ENCODE results near the gene KL.

Gene KL

DNA sequence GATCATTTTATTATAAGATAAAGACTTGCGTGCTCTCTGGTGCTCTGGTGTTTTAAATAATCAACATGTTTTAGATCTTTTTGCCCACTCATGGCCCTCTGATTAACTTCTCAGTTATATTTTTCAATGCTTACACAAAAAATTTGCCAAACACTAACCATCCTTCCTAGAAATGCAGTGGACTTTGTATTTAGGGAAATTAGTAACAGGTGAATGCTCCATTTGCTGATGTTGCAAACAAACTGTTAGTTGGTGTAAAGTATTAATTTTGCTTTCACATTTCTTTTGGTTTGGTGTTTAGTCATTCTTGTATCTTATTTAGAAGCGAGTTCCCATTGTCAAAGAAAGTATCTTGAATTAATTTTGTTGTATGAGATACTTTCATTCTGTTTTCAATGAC is 2.7 kb downstream of the KL start:
- Histone ChIP-seq H3K9me3 (ENCODE audit: control insufficient read depth, low read length) (no peaks in the 10 kb centered on the region), H3K4ac (ENCODE audit: low read depth in 1 of 2, low read length in 2 of 2) (no peak overlapping the region), H3K4me2 (ENCODE audit: low read length, poor library complexity, severe bottlenecking) (no peak overlapping the region), H3K27me3 (ENCODE audit: control insufficient read depth in 1 of 2, insufficient read depth in 1 of 2, low read length in 2 of 2) (peaks cover 33 to 35% of the 10 kb centered on the region in 2 experiments), H4K8ac (ENCODE audit: low read length) (no peak overlapping the region), H3K27ac (ENCODE audit: low read length, poor library complexity, severe bottlenecking) (no peak overlapping the region), H2BK120ac (ENCODE audit: low read depth, low read length) (no peak overlapping the region), H2BK15ac (ENCODE audit: low read depth, poor library complexity, severe bottlenecking) (no peak overlapping the region), H3K4me3 (ENCODE audit: insufficient read depth in 1 of 2, low read depth in 1 of 2, low read length in 2 of 2) (no peak overlapping the region), H2BK12ac (ENCODE audit: low read length in 2 of 2) (no peak overlapping the region), H3K23ac (ENCODE audit: low read length in 2 of 2) (no peak overlapping the region), H2AFZ (ENCODE audit: low read depth, low read length) (no peak overlapping the region), H3K4me1 (ENCODE audit: control insufficient read depth, insufficient read depth, low read depth, low read length) (peaks cover 15% of the 10 kb centered on the region), H2BK5ac (ENCODE audit: low read depth, low read length, poor library complexity, severe bottlenecking) (no peak overlapping the region), H2AK5ac (ENCODE audit: low read length, severe bottlenecking) (no peak overlapping the region), H3K9ac (ENCODE audit: low read length) (no peak overlapping the region), H3K79me1 (replicated peaks; ENCODE audit: low read length, poor library complexity, severe bottlenecking) (no peaks in the 10 kb centered on the region), H3K18ac (ENCODE audit: low read depth in 1 of 2, low read length in 2 of 2) (no peak overlapping the region), H3K14ac (ENCODE audit: low read length in 2 of 2) (no peak overlapping the region), H3K36me3 (ENCODE audit: control insufficient read depth in 1 of 2, insufficient read depth in 2 of 2, low read depth in 1 of 2, low read length in 2 of 2) (no peaks in the 10 kb centered on the region), H4K91ac (ENCODE audit: low read length) (no peak overlapping the region)
- DNase-seq = no peak
- 82% methylated on average over 1 of the region's 2 CpGs for WGBS

- Histone ChIP-seq H3K4me2 (ENCODE audit: low read length, poor library complexity, severe bottlenecking) (no peak overlapping the region), H2BK120ac (ENCODE audit: low read depth, low read length) (no peak overlapping the region), H2BK5ac (ENCODE audit: low read depth, low read length, poor library complexity, severe bottlenecking) (no peak overlapping the region), H3K18ac (ENCODE audit: low read depth in 1 of 2, low read length in 2 of 2) (no peak overlapping the region), H3K27ac (ENCODE audit: low read length, poor library complexity, severe bottlenecking) (no peak overlapping the region), H3K23ac (ENCODE audit: low read length in 2 of 2) (no peak overlapping the region), H4K8ac (ENCODE audit: low read length) (no peak overlapping the region), H3K14ac (ENCODE audit: low read length in 2 of 2) (no peak overlapping the region), H2AK5ac (ENCODE audit: low read length, severe bottlenecking) (no peak overlapping the region), H3K4me3 (ENCODE audit: insufficient read depth in 1 of 2, low read depth in 1 of 2, low read length in 2 of 2) (no peak overlapping the region), H3K4me1 (ENCODE audit: control insufficient read depth, insufficient read depth, low read depth, low read length) (no peaks in the 10 kb centered on the region), H3K36me3 (ENCODE audit: control insufficient read depth in 1 of 2, insufficient read depth in 2 of 2, low read depth in 1 of 2, low read length in 2 of 2) (no peaks in the 10 kb centered on the region), H3K9me3 (ENCODE audit: control insufficient read depth, low read length) (no peaks in the 10 kb centered on the region), H2BK12ac (ENCODE audit: low read length in 2 of 2) (no peak overlapping the region), H2BK15ac (ENCODE audit: low read depth, poor library complexity, severe bottlenecking) (no peak overlapping the region), H4K91ac (ENCODE audit: low read length) (no peak overlapping the region), H2AFZ (ENCODE audit: low read depth, low read length) (no peak overlapping the region), H3K27me3 (ENCODE audit: control insufficient read depth in 1 of 2, insufficient read depth in 1 of 2, low read length in 2 of 2) (peaks cover 7 to 32% of the 10 kb centered on the region in 2 experiments), H3K4ac (ENCODE audit: low read depth in 1 of 2, low read length in 2 of 2) (no peak overlapping the region), H3K79me1 (replicated peaks; ENCODE audit: low read length, poor library complexity, severe bottlenecking) (no peaks in the 10 kb centered on the region), H3K9ac (ENCODE audit: low read length) (no peak overlapping the region)
- no peak for DNase-seq
- WGBS = no CpG with 5 or more reads among the region's 2 CpGs
Observed at GRCh38 chr13:33022986-33023385, 6.8 kb downstream of the KL start.

DNA sequence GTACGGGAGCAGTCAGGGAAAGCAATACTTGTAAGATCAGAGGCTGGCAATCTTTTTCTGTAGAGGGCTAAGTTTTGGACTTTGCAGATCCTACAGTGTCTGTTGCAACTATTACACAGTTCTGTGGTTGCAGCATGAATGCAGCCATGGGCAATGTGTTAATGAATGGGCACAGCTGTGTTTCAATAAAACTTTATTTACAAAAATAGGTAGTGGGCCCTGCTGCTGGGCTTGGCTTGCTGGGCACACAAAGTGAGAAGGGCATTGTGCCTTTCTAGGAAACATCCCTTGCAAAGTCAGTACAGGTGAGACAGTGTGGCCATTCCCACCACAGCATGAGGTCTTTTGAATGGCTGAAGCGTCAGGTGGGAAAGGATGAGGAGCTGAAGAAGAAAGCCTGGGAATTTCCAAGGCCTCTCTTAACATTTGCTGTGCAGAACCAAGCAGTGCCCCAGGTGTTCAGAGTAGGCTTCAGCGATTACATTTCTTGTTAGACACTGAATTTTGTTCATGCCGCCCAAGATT is 9.1 kb downstream of the KL start:
- 77% methylated on average over 4 of the region's 4 CpGs for WGBS
- DNase-seq = no peak
- Histone ChIP-seq H3K4ac (ENCODE audit: low read depth in 1 of 2, low read length in 2 of 2) (no peak overlapping the region), H2BK5ac (ENCODE audit: low read depth, low read length, poor library complexity, severe bottlenecking) (no peak overlapping the region), H3K36me3 (ENCODE audit: control insufficient read depth in 1 of 2, insufficient read depth in 2 of 2, low read depth in 1 of 2, low read length in 2 of 2) (no peaks in the 10 kb centered on the region), H2BK15ac (ENCODE audit: low read depth, poor library complexity, severe bottlenecking) (no peak overlapping the region), H3K4me3 (ENCODE audit: insufficient read depth in 1 of 2, low read depth in 1 of 2, low read length in 2 of 2) (no peak overlapping the region), H3K14ac (ENCODE audit: low read length in 2 of 2) (no peak overlapping the region), H3K27me3 (ENCODE audit: control insufficient read depth in 1 of 2, insufficient read depth in 1 of 2, low read length in 2 of 2) (peaks cover 0 to 22% of the 10 kb centered on the region in 2 experiments), H2BK120ac (ENCODE audit: low read depth, low read length) (no peak overlapping the region), H4K91ac (ENCODE audit: low read length) (no peak overlapping the region), H3K79me1 (replicated peaks; ENCODE audit: low read length, poor library complexity, severe bottlenecking) (no peaks in the 10 kb centered on the region), H3K18ac (ENCODE audit: low read depth in 1 of 2, low read length in 2 of 2) (no peak overlapping the region), H3K27ac (ENCODE audit: low read length, poor library complexity, severe bottlenecking) (no peak overlapping the region), H3K9ac (ENCODE audit: low read length) (no peak overlapping the region), H3K23ac (ENCODE audit: low read length in 2 of 2) (no peak overlapping the region), H4K8ac (ENCODE audit: low read length) (no peak overlapping the region), H2AK5ac (ENCODE audit: low read length, severe bottlenecking) (no peak overlapping the region), H2AFZ (ENCODE audit: low read depth, low read length) (no peak overlapping the region), H3K9me3 (ENCODE audit: control insufficient read depth, low read length) (no peaks in the 10 kb centered on the region), H2BK12ac (ENCODE audit: low read length in 2 of 2) (no peak overlapping the region), H3K4me1 (ENCODE audit: control insufficient read depth, insufficient read depth, low read depth, low read length) (no peaks in the 10 kb centered on the region), H3K4me2 (ENCODE audit: low read length, poor library complexity, severe bottlenecking) (no peak overlapping the region)

GRCh38 chr13:33026489-33027152 is 10.4 kb downstream of the KL start:
- Histone ChIP-seq H3K4me3 (ENCODE audit: insufficient read depth in 1 of 2, low read depth in 1 of 2, low read length in 2 of 2) (no peak overlapping the region), H2BK5ac (ENCODE audit: low read depth, low read length, poor library complexity, severe bottlenecking) (no peak overlapping the region), H3K18ac (ENCODE audit: low read depth in 1 of 2, low read length in 2 of 2) (no peak overlapping the region), H3K4me2 (ENCODE audit: low read length, poor library complexity, severe bottlenecking) (no peak overlapping the region), H3K14ac (ENCODE audit: low read length in 2 of 2) (no peak overlapping the region), H3K9ac (ENCODE audit: low read length) (no peak overlapping the region), H3K27me3 (ENCODE audit: control insufficient read depth in 1 of 2, insufficient read depth in 1 of 2, low read length in 2 of 2) (peaks cover 0 to 15% of the 10 kb centered on the region in 2 experiments), H2AFZ (ENCODE audit: low read depth, low read length) (no peak overlapping the region), H4K8ac (ENCODE audit: low read length) (no peak overlapping the region), H2BK120ac (ENCODE audit: low read depth, low read length) (no peak overlapping the region), H3K4ac (ENCODE audit: low read depth in 1 of 2, low read length in 2 of 2) (no peak overlapping the region), H3K4me1 (ENCODE audit: control insufficient read depth, insufficient read depth, low read depth, low read length) (no peaks in the 10 kb centered on the region), H4K91ac (ENCODE audit: low read length) (no peak overlapping the region), H2AK5ac (ENCODE audit: low read length, severe bottlenecking) (no peak overlapping the region), H2BK15ac (ENCODE audit: low read depth, poor library complexity, severe bottlenecking) (no peak overlapping the region), H3K23ac (ENCODE audit: low read length in 2 of 2) (no peak overlapping the region), H3K79me1 (replicated peaks; ENCODE audit: low read length, poor library complexity, severe bottlenecking) (no peaks in the 10 kb centered on the region), H3K9me3 (ENCODE audit: control insufficient read depth, low read length) (no peaks in the 10 kb centered on the region), H2BK12ac (ENCODE audit: low read length in 2 of 2) (no peak overlapping the region), H3K36me3 (ENCODE audit: control insufficient read depth in 1 of 2, insufficient read depth in 2 of 2, low read depth in 1 of 2, low read length in 2 of 2) (no peaks in the 10 kb centered on the region), H3K27ac (ENCODE audit: low read length, poor library complexity, severe bottlenecking) (no peak overlapping the region)
- DNase-seq = no peak
- WGBS = 90% methylated on average over 9 of the region's 9 CpGs
